HT1080 (cell line): ENCODE measurements around the gene PRRG4. TPM values are rescaled to one million over a fixed set of nuclear protein-coding genes. Genes with fewer than 3 reads are reported as not detected.
"Not testable (repeated sequence)": the region's sequence is repeated elsewhere in the genome, so short reads cannot be mapped to it uniquely, and the experiment has no call there.

Source experiments
- DNase-seq: peaks from one replicate; pipeline ENCODE4 v3.0.0-alpha.2; 2015; ENCODE audit warnings: low read depth
- total RNA-seq: library from RNA; depleted of rRNA; stranded (reverse); fragments of >200 nt; shearing (Covaris generic); gene quantifications from 2 replicates; pipeline ENCODE4 v1.2.3, GENCODE V29; 2014

Gene PRRG4
- total RNA-seq, 1 experiment from 2014 or later = 0.35 TPM

DNA sequence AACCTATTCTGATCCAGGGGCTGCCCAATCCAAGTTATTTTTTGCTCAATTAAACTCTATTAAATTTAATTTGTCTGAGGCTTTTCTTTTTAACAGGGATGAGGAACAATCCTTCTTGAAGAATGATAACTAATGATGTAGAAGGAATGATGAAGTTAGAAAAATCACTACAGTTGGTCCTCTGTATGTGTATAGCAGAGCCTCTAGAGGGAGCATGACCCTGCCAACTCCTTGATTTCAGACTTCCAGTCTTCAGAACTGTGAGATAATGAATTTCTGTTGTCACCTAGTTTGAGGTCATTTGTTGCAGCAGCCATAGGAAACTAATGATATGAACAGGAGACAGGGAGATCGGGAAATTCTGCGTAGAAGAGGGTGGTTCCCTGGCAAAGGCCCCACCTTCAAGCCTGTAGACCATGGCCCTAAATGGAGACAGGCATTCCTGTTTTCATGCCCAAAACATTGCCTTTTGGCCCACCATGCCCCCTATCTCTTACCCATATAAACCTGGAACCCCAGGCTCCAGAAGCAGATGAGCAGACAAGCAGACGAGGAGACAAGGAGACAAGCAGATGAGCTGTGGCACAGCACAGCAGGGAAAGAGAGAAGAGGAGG is 55.1 kb downstream of the PRRG4 start:
- no peak for DNase-seq

DNA sequence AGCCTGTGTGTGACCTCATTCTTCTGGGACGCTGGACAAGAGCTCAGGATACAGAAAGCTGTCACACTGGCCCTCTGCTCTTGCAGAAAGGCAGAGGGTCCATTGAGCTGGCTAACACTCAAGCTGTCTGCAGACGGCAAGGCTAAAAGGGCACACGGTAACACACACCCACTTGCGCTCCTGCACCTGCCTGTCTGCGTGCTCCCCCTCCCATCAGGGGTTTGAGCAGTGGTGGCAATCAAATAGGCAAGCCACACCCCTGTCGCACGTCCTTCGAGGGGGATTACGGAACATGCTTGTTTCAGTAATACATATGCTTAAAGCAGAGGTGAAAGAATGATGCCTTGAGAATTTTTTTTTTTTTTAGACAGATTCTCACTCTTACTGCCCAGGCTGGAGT is 55.8 kb downstream of the PRRG4 start:
- no peak for DNase-seq

DNA sequence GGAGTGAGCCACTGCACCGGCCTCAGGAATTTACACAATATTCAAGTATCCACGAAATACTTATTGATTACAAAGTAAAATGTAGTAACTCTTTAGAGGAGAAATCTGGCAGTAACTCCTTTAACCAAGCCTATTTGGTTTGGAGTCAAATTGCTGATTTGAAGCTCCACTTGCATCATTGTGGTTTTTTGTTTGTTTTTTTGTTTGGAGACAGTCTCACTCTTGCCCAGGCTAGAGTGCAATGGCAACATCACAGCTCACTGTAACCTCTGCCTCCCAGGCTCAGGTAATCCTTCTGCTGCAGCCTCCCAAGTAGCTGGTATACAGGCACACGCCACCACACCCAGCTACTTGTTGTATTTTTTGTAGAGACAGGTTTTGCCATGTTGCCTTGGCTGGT is 56.5 kb downstream of the PRRG4 start:
- no peak for DNase-seq

DNA sequence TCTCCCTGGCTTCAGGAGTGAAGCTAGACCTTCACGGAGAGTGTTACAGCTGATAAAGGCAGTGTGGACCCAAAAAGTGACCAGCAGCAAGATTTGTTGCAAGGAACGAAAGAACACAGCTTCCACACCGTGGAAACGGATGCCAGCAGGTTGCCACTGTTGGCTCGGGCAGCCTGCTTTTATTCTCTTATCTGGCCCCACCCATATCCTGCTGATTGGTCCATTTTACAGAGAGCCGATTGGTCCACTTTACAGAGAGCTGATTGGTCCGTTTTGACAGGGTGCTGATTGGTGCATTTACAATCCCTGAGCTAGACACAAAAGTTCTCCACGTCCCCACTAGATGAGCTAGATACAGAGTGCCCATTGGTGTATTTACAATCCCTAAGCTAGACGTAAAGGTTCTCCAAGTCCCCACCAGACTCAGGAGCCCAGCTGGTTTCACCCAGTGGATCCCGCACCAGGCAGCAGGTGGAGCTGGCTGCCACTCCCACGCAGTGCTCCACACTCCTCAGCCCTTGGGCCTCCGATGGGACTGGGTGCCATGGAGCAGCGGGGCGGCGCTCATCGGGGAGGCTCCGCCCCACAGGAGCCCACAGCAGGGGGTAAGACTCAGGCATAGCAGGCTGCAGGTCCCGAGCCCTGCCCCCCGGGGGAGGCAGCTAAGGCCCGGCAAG is 58.1 kb downstream of the PRRG4 start:
- not testable (repeated sequence) for DNase-seq

DNA sequence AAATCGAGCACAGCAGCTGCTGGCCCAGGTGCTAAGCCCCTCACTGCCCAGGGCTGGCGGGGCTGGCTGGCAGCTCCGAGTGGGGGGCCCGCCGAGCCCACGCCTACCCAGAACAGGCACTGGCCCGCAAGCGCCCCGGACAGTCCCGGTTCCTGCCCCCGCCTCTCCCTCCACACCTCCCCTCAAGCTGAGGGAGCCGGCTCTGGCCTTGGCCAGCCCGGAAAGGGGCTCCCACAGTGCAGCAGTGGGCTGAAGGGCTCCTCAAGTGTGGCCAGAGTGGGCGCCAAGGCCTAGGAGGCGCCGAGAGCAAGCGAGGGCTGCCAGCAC is 58.6 kb downstream of the PRRG4 start:
- DNase-seq = not testable (repeated sequence)

DNA sequence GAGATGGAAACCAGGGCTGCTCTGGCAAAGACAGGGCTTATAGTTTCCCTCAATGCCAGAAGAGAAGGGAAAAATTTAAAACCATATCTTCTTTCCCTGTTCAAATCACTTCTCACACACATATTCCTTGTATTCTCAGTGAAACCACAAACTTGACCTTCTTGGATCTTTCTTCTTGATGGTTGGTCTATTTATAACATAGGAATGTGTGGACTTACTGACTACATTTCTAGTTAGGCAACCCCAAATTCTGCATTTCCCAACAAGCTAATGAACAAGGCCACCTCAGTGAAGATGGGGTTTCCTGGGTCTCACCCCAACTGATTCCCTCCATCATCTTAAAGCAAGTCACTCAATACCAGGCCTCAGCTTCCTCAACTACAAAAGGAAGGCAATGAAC is 59.1 kb downstream of the PRRG4 start:
- peak; percentile 23 for DNase-seq

DNA sequence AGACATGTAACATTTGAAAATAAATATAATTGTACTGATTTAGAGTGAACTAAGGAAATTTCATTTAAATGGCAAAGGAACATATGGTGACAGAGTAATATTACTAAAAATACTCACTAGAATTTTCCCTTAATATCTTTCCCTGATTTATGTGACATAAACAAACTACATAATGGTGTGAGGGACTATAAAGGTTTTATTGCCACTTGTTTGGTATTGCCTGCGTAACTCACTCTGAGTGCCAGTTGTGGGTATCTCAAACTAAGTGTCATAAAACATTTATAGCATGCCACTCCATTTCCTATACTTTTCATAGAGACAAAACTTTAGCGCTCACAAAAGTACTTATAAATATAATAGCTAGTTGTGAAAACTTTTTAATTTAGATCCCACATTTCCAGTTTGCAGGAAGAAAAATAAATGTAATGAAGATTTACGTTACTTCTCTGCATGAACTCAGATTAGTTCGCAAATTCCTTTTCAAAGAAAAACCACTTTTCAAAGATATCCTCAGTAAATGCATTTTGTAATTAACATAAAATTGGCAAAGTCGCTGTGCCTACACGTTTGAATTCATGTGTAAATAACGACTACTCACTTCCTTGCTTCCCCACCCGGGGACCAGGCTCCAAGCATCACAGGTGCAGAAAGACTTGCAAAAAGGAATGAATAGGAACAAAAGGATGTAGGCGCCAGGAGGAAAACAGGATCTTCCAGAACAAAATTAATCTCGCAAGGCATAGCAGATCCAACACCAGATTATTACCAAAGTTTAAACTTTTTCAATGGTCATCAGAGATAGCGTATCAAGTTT is 61.3 kb downstream of the PRRG4 start:
- DNase-seq = no peak

DNA sequence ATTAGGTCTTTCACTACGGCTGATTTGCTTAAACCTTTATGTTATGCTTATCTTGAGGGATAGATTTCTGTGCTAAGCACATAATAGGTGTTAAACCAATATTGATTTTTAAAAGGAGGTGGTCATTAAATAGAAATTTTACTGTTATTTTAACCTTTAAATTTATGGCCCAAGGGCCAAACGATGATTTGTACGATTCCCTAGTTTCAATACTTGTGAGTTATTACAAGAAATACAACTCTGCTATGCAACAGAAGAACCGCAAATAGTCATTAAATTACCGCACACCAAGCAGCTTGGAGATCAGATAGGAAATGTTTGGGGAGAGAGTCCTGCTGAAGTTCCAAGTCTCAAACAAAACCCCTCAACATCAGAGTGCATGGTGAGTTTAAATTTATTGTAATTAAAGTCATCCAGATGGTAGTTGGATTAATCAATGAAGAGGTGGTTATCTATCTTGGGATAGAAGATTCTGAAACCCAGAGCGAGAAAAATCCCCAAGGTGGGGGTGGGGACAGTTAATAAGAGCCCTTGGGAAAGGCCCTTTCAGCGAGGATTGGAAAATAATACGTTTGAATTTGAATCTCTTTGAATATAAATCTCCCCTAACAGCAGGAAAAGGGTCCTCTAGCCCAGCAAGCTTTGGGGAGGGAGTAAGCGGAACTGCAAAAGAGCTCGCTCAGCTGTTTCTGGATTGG is 62.1 kb downstream of the PRRG4 start:
- DNase-seq = peak; percentile 8

DNA sequence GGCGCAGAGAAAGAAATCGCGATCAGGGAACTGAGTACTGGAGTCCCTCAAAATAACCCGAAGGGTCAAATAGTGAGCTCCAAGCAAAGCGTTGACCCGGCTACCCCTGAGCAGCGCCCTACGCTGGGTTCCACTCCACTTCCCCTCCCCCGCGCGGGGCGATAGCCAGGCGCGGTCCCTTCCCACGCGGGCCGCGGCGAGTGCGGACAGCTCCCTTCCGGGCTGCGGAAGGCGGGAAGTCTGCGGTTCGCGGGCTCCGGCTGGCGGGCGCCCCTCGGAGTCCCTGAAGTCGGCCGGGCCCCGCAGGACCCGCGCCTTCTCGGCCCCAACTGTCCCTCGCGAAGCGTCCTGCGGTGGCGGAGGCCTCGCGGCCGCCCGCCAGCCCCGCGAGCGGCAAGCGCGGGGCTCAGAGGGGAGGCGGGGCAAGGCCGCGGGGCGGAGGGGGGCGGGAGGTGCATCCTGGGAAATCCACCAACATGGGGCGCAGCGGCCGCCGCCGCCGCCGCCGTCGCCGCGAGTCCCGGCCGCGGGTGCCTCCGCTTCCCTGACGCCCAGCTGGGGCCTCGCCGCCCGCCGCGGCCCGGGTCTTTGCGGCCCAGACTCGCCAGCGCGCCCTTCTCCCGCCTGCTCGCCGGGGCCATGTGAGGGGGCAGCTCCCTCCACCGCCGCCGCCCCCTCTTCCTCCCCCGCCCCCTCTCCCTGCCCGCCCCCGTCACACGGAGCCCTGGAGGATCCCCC is 62.8 kb downstream of the PRRG4 start, which contains the start of gene QSER1:
TSS of gene QSER1 (plus strand) at position 457 of the 738 bp plus-strand sequence. CDS start 315 bp downstream, outside the sequence.
- peak; percentile 47 for DNase-seq

DNA sequence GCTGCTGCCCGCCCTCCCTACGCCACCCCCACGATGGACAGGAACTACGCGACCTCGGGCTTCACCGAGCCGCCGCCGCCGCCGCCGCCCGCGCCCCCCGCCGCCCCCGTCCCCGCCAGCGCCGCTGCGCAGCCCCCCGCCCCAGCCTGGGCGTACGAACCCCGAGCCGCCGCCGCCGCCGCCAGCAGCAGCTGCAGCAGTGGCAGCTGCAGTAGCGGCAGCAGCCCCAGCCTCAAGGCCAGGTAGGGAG is 63.3 kb downstream of the PRRG4 start:
- no peak for DNase-seq

DNA sequence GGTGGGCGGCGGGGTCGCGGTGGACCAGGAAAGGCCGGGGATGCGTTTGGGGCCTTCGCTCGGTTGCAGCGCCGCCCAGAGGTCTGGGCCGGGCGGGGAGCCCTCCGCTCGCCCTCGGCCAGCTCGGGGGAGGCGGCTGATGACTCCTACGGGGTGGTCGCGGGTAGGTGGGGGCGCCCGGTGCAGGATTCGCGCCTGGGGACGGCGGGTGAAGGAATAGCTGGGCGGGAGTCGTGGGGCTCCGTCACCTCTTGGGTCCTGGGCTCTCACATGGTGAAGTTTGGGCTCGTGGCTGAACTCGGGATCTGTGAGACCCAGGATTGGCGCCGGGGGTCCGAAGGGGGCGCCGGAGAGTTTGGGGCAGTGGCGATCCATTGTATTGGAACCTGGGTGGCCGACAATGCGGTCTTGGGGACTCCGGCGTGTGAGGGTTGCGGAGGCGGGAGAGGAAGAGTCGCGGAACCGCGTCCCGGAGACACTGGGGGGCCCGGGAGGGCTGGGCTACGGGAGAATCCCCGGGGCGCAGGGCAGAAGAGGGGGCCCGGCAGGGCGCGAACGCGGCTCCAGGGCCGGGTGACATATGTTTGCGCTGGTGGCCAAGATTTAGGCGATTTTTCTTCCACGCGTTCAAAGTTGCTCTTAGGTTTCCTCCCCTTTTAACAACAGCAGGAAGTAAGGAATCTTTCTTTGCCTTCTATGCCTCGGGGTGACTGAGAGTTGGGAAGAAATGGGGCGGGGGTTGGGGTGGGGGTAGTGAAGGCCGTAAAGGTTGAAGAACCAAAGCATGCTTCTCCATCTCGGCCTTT is 63.8 kb downstream of the PRRG4 start:
- DNase-seq = peak; percentile 46

DNA sequence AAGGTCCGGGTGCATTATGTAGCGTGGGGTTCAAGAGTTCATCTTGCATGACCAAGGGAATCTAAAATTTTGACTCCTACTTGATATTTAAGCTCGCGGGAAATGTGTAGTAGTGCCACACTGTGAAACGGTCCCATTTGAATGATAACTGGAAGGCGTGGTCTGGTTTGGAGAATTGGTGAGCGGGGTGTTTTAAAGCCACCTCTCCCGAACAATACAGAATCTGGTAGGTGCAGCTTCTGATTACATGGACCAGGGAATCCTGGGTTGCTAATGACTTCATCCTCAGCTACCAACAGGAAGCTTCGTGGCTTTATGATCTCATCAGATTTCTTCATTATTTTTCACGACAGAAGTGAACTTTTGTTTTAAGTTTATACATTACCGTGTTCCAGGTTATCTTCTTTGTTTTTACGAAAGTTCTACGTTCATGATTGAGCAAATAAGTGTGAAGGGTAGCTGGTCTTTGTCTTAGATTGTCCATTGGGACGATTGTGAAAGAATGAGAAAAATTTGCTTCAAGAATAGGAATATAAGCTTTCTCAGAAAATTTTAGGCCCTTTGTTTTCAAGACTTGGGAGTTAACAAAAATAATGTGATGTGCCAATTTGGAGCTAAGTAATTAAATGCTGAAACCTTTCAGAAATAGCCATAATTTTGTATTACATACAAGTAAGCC is 64.6 kb downstream of the PRRG4 start:
- peak; percentile 82 for DNase-seq

DNA sequence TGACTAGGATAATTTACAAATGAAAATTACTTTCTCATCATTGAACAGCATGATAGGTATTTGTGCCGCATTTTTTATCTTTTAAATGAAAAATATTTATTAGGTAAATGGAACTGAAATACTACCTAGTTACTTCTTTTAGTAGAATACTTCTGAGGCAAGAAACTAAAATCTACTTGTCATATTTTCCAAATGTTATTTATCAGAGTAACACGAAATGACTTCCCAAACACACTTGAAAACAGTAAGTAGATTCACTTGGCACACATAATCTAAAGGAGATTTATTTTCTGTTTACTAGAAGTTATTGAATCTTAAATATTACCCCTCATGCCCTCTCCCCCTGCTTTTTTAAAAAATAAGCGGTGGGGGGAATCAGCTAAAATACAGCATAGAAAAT is 65.2 kb downstream of the PRRG4 start:
- DNase-seq = no peak

DNA sequence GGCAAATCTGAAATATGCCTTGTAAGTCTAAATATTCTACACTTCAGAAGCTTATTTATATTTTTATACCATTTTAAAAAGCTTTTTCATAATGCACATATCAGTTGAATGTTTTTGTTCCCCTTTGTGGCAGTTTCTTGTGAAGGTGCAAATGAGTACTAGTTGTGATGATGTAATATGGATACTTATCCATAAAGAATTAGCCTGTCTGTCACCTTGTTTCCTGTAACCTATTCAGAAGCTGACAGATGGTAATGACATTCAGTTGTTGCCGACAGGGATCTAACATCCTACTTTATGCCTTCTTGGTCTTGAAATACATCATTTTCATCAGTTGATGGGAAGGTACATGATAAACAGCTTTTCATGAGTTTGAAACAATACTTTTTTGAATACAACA is 65.7 kb downstream of the PRRG4 start:
- DNase-seq = no peak

DNA sequence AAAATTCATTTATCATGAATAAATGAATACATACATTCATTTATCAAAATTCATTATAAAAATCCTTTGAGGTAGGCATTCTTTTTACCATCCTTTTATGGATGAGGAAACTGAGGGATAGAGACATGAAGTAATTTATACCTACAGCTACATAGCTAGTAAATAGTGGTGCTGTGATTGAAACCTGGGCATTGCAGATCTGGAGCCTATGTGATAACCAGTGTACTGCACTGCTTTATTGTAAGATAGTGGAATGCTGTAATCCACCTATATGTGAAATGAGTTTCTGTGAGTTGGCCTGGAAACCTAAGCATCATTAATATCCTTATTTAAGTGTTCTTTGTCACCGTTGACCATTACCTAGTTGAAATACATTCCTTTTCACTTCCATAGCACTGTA is 67.4 kb downstream of the PRRG4 start:
- DNase-seq = no peak

DNA sequence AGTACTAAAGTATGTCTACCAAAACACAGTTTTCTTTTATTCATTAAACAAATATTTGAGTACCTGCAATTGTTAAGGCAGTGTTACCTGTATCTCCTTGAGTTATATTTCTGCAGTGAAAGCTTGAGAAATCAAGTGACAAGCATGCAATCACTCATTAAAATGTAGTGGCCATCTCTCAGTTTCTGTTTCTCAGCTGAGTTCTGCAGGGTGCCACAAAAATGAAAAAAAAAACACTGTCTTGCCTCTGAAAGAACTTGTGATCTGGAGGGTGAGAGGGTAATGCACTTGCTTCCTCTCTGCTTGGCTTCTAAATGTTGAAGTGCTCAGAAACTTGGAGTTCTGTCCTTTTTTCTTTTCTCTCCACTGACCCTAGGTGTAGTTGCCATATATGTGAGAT is 69.7 kb downstream of the PRRG4 start:
- no peak for DNase-seq

DNA sequence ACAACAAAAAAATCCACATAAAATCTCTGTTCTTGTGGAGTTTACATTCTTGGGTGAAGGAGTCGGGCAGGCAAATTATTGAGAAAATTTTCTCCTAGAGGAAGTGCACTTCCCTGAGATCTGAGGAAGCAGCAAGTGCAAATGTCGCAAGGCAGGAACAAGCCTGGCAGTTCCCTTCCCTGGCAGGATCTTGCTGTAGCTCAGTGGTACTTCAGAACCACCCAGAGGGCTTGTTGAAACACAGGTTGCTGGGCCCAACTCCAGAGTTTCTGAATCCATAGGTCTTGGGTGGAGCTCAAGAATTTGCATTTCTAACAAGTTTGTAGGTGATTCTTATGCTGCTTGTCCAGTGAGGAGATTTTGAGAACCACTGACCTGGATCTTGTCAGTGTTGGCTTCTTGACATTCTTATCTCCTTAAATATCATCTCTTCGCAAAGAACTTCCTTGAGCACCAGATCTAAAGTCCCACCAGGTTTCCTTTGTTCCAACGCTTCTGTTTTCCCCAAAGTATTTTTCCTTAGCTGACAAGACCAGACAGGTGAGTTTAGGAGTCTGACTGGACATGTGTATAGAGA is 72.5 kb downstream of the PRRG4 start:
- DNase-seq = no peak

DNA sequence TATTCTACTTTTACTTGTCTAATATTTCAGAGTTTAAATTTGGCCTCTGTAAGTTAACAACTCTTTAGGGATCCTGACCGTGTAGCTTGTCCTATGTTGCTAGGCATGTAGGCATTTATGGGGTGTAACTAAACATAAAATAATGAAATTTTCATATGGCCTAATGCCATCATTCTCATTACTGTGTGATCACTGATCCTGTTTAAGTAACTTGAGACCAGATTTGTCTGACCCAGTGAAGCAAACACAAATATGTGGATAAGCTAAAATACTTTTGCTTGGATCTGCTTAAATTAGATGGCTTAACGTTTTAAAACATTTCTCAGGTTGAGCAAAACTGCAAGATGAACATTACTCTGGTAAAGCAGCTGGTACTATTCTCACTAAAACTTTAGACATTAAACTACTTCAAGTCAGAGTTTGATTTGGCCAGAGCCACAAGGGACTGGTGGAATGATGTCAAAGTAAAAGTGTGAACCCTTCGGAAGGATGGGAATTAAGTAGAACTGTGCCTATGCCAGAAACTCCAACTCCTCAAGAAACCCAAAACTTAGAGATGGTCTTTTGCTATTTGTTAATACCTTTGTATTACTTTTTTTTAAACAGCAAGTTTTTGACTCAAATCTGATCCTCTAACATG is 75.4 kb downstream of the PRRG4 start:
- no peak for DNase-seq
